GM08714 (cell line): ENCODE results near the gene LRPAP1.

Source experiments
- H3K4me3 ChIP-seq: fragments of 200-500 bp; sonication (Bioruptor generic); 2 replicates; pipeline ENCODE4 v1.5.1; 2014; ENCODE audit warnings: mild to moderate bottlenecking, low read length, inconsistent platforms
- ZNF274 ChIP-seq: IDR thresholded peaks from 2 replicates; pipeline ENCODE4 v1.6.1; 2012; ENCODE audit warnings: mild to moderate bottlenecking, low read depth, low read length

Gene LRPAP1

GRCh38 chr4:3523146-3523627 lies 9.0 kb downstream of the LRPAP1 start:
- TF ChIP-seq ZNF274: no peak
- H3K4me3 ChIP-seq: no peak overlapping the region

- no peak for TF ChIP-seq ZNF274
- H3K4me3 ChIP-seq: no peak overlapping the region
Observed at GRCh38 chr4:3522651-3523050, 9.6 kb downstream of the LRPAP1 start.

GRCh38 chr4:3522326-3522640 lies 9.9 kb downstream of the LRPAP1 start:
- TF ChIP-seq ZNF274: no peak
- no peak overlapping the region for H3K4me3 ChIP-seq

GRCh38 chr4:3521621-3522325 lies 10.4 kb downstream of the LRPAP1 start:
- no peak for TF ChIP-seq ZNF274
- H3K4me3 ChIP-seq: no peak overlapping the region

GRCh38 chr4:3520796-3521600 lies 11.2 kb downstream of the LRPAP1 start:
- H3K4me3 ChIP-seq: no peak overlapping the region
- no peak for TF ChIP-seq ZNF274

- no peak for TF ChIP-seq ZNF274
- H3K4me3 ChIP-seq: no peak overlapping the region
Observed at GRCh38 chr4:3520276-3520675, 11.9 kb downstream of the LRPAP1 start.

- H3K4me3 ChIP-seq: no peak overlapping the region
- TF ChIP-seq ZNF274: no peak
Observed at GRCh38 chr4:3519468-3520264, 12.6 kb downstream of the LRPAP1 start.

- no peak overlapping the region for H3K4me3 ChIP-seq
Observed at GRCh38 chr4:3518941-3519340, 13.3 kb downstream of the LRPAP1 start.

GRCh38 chr4:3518511-3518880 lies 13.7 kb downstream of the LRPAP1 start:
- no peak overlapping the region for H3K4me3 ChIP-seq
- TF ChIP-seq ZNF274: no peak

More at GRCh38 chr4:3518941-3519340, 13.3 kb downstream of the LRPAP1 start:
- TF ChIP-seq ZNF274: no peak

GRCh38 chr4:3517731-3518510 lies 14.3 kb downstream of the LRPAP1 start:
- no peak for TF ChIP-seq ZNF274
- no peak overlapping the region for H3K4me3 ChIP-seq

- no peak overlapping the region for H3K4me3 ChIP-seq
- no peak for TF ChIP-seq ZNF274
Observed at GRCh38 chr4:3516836-3517730, 15.1 kb downstream of the LRPAP1 start.

- TF ChIP-seq ZNF274: no peak
- H3K4me3 ChIP-seq: no peak overlapping the region
Observed at GRCh38 chr4:3516061-3516835, 16.0 kb downstream of the LRPAP1 start.
